Neural crest cell (in vitro differentiated cells): ENCODE data around the gene SECISBP2L. TPM values are rescaled to one million over a fixed set of nuclear protein-coding genes. Genes with fewer than 3 reads are reported as not detected.

ENCODE experiments used
- DNase-seq: peaks from one replicate; pipeline ENCODE4 v3.0.0; 2021; ENCODE audit warnings: low read depth, mixed read lengths, low spot score
- H3K27ac Mint-ChIP-seq: one replicate; pipeline ENCODE4 v1.8.0; 2021; ENCODE audit warnings: mild to moderate bottlenecking, mixed read lengths; ENCODE audit not compliant: unreplicated experiment
- H3K27me3 Mint-ChIP-seq: 2 replicates; pipeline ENCODE4 v1.8.0; 2021; ENCODE audit warnings: low read depth, mild to moderate bottlenecking, mixed read lengths
- H3K36me3 Mint-ChIP-seq: 2 replicates; pipeline ENCODE4 v1.8.0; 2021; ENCODE audit warnings: low read depth, mild to moderate bottlenecking, mixed read lengths
- H3K4me1 Mint-ChIP-seq: 2 replicates; pipeline ENCODE4 v1.8.0; 2021; ENCODE audit warnings: mixed read lengths
- H3K4me3 Mint-ChIP-seq: one replicate; pipeline ENCODE4 v1.8.0; 2021; ENCODE audit warnings: mild to moderate bottlenecking, mixed read lengths
- H3K9me3 Mint-ChIP-seq: 2 replicates; pipeline ENCODE4 v1.8.0; 2021; ENCODE audit warnings: mixed read lengths
- total RNA-seq: library from RNA; stranded (reverse); gene quantifications from 2 replicates; pipeline ENCODE4 v1.2.1, GENCODE V29; 2021
- TF ChIP-seq, protein P1 (sequence below): fragments of 200-600 bp; sonication (generic); conservative IDR thresholded peaks from 2 replicates; pipeline ENCODE4 v1.5.0; 2021; ENCODE audit warnings: antibody characterized with exemption, mild to moderate bottlenecking

The SECISBP2L gene
- total RNA-seq, 1 donor from 2014 or later: 39.2 TPM

- Mint-ChIP-seq H3K27me3 (peaks cover 7% of the 10 kb centered on the region), H3K9me3 (peaks cover 3% of the 10 kb centered on the region), H3K36me3 (peaks cover under 1% of the 10 kb centered on the region), H3K4me1 (no peaks in the 10 kb centered on the region), H3K4me3 (no peak overlapping the region), H3K27ac (no peak overlapping the region)
- TF ChIP-seq, protein P1, sequence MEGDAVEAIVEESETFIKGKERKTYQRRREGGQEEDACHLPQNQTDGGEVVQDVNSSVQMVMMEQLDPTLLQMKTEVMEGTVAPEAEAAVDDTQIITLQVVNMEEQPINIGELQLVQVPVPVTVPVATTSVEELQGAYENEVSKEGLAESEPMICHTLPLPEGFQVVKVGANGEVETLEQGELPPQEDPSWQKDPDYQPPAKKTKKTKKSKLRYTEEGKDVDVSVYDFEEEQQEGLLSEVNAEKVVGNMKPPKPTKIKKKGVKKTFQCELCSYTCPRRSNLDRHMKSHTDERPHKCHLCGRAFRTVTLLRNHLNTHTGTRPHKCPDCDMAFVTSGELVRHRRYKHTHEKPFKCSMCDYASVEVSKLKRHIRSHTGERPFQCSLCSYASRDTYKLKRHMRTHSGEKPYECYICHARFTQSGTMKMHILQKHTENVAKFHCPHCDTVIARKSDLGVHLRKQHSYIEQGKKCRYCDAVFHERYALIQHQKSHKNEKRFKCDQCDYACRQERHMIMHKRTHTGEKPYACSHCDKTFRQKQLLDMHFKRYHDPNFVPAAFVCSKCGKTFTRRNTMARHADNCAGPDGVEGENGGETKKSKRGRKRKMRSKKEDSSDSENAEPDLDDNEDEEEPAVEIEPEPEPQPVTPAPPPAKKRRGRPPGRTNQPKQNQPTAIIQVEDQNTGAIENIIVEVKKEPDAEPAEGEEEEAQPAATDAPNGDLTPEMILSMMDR: no peak
- DNase-seq: no peak
These were observed 20.1 kb upstream of the SECISBP2L start for GRCh38 chr15:49066372-49066771.

- DNase-seq: no peak
- Mint-ChIP-seq H3K27ac (no peak overlapping the region), H3K9me3 (no peaks in the 10 kb centered on the region), H3K4me3 (no peak overlapping the region), H3K36me3 (no peaks in the 10 kb centered on the region), H3K27me3 (no peaks in the 10 kb centered on the region), H3K4me1 (no peaks in the 10 kb centered on the region)
- TF ChIP-seq, protein P1: no peak
These were observed 18.6 kb upstream of the SECISBP2L start for GRCh38 chr15:49064884-49065283.

- no peak overlapping the region for H3K27ac Mint-ChIP-seq
- H3K9me3 Mint-ChIP-seq: no peaks in the 10 kb centered on the region
- H3K4me3 Mint-ChIP-seq: no peak overlapping the region
- TF ChIP-seq, protein P1: no peak
- no peak for DNase-seq
- no peaks in the 10 kb centered on the region for H3K27me3 Mint-ChIP-seq
- no peaks in the 10 kb centered on the region for H3K36me3 Mint-ChIP-seq
- no peaks in the 10 kb centered on the region for H3K4me1 Mint-ChIP-seq
These were observed 18.0 kb upstream of the SECISBP2L start for GRCh38 chr15:49064281-49064653.

DNA sequence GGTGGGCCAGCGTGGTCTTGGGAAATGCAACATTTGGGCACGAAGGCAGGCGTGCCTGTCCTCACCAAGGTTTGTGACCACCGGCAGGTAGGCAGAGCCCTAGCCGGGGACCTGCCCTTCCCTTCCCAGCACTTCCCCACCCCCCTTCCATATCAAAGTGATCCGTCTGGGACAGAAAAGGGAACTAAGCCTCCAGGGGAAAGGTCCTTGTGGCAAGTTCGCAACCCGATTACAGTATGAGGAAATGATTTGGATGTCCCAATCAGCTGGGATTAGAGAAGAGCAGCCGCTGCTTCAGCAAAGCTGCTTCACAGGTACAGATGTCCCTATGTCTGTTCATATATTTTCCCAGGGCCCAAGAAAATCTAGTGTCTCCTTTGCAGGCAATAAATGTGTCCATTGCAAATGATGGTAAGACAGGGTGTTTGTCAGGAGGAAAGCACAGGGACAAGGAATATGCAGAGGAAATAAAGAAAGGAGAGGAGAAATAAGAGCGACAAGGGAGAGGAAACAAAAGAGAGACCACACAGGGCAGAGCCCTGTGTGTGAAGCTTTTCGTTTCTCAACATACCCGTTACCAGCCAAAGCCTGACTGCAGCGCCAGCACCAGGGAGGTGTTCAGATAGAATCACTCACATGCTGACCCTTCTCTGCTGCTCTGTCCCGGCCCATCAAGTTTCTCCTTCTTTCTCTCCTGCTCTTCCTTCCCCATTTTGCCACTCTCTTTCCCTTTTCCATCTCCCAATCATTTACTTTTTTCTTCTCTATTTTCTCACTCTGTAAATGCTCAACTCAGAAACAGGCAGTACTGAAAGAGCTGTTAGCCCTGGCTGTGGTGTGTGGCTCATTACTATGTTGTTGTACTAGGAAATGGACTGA lies 17.4 kb upstream of the SECISBP2L start:
- H3K36me3 Mint-ChIP-seq: no peaks in the 10 kb centered on the region
- no peaks in the 10 kb centered on the region for H3K9me3 Mint-ChIP-seq
- TF ChIP-seq, protein P1: no peak
- no peak overlapping the region for H3K4me3 Mint-ChIP-seq
- no peak for DNase-seq
- H3K27ac Mint-ChIP-seq: no peak overlapping the region
- H3K4me1 Mint-ChIP-seq: no peaks in the 10 kb centered on the region
- no peaks in the 10 kb centered on the region for H3K27me3 Mint-ChIP-seq

- no peaks in the 10 kb centered on the region for H3K27me3 Mint-ChIP-seq
- no peaks in the 10 kb centered on the region for H3K4me1 Mint-ChIP-seq
- no peak overlapping the region for H3K27ac Mint-ChIP-seq
- no peaks in the 10 kb centered on the region for H3K36me3 Mint-ChIP-seq
- no peak for DNase-seq
- TF ChIP-seq, protein P1: no peak
- no peaks in the 10 kb centered on the region for H3K9me3 Mint-ChIP-seq
- H3K4me3 Mint-ChIP-seq: no peak overlapping the region
These were observed 16.7 kb upstream of the SECISBP2L start for GRCh38 chr15:49062900-49063299.
